GM18505 (cell line): ENCODE data around the gene C15orf62.

ENCODE experiments used
- ATAC-seq: cut with Tn5 transposase; IDR thresholded peaks from one replicate; pipeline ENCODE4 v1.9.1; 2021; ENCODE audit not compliant: unreplicated experiment
- POLR2A ChIP-seq: IDR thresholded peaks from 4 replicates; pipeline ENCODE4 v1.6.1; 2011; ENCODE audit warnings: borderline replicate concordance; ENCODE audit not compliant: insufficient read depth, insufficient read length; ENCODE audit errors: extremely low read depth

C15orf62 gene

DNA sequence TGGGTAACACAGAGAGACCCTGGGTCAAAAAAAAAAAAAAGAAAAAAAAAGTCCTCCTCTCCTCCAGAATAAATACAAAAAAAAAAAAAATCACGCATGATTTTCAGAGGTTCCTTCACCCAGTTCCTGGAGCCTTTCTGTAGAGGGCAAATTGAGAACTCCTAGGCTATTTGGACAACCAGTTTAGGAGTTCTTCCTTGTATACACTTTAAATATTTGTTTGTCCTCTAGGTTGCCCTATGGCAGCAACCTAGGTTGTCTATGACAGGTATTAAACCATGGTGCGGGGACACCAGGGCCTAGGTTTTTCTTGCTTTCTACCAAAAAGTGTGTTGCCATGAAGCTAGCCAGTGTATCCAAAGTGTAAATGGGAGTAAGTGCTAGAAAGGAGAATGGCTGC, 33.3 kb downstream of the C15orf62 start:
- ATAC-seq: no peak
- no peak for TF ChIP-seq POLR2A

DNA sequence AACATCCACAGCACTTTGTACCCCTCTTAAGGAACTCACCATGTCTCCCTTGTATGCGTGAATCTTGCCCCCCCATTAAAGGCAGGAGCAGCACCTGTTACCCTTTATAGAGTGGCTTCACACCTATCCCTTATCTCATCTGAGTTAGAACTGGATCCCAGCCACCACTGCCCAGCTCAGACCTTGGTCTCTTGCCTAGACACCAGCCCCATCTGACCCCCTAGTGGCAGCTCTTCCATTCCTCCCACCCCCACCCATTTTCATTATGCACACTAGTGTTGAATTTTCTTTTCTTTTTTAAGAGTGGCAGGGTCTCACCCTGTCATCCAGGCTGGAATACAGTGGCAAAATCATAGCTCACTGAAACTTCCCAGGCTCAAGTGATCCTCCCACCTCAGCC, 33.9 kb downstream of the C15orf62 start:
- no peak for ATAC-seq
- TF ChIP-seq POLR2A: no peak

DNA sequence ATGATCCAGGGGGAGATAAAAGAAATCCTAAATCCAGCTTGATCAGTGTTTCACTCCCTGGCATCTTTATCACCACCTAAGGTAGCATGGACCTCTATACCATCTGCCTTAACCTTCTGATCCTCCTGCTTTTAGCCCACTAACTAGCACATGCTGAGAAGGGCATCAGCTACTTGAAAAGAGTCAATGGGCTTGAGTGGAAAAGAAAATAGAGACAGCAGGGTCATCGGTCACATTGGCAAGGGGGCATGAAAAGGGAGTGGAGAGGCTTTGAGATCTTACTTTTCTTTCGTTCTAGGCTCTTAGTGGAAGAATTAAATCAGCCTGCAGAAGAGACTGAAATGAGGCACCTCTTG, 36.9 kb downstream of the C15orf62 start:
- no peak for TF ChIP-seq POLR2A
- ATAC-seq: no peak

DNA sequence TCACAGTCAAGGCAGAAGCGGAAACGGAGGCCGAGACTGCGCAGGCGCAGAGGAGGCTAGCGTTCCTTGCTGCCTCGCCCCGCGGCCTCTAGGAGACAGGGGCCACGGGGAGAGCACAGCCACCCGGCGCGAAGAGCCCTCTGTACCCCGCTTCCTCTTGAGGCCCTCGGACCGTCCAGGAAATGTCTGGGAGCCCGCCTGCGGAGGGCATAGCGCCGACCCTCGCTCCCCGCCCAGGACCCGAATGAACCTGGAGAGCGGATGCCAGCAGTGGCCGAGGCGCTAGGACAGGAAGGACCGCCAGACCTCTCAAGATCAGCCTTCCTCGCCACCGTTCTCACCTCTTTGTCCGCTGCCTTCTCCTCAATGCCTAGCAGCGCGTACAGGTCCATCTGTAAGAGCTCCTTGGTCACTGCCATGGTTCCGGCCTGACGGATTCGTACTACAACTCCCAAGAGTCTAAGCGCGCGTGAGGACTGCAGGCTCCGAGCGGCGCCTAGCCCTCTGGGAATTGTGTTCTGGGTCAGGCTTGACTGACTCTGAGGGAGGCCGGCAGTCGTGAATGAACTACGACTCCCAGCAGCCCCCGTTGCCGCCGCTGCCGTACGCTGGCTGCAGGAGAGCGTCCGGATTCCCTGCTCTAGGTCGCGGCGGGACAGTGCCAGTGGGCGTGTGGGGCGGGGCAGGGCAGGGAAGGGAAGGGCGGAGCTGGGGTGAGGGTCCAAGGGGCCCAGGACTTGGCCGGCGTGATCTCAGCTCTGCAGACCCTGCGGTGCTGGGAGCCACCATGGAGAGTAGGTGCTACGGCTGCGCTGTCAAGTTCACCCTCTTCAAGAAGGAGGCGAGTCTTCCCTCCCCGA, 37.5 kb downstream of the C15orf62 start, which contains the start of the genes DNAJC17 and ZFYVE19:
Gene DNAJC17 (minus strand): TSS at position 446 of the 860 bp plus-strand sequence. CDS start 27 bp downstream, at position 419.
Gene ZFYVE19 (plus strand): TSS at position 62 of the 860 bp plus-strand sequence. CDS start 501 bp downstream, at position 563.
- ATAC-seq: peak; percentile 90
- TF ChIP-seq POLR2A: peak; percentile 92

DNA sequence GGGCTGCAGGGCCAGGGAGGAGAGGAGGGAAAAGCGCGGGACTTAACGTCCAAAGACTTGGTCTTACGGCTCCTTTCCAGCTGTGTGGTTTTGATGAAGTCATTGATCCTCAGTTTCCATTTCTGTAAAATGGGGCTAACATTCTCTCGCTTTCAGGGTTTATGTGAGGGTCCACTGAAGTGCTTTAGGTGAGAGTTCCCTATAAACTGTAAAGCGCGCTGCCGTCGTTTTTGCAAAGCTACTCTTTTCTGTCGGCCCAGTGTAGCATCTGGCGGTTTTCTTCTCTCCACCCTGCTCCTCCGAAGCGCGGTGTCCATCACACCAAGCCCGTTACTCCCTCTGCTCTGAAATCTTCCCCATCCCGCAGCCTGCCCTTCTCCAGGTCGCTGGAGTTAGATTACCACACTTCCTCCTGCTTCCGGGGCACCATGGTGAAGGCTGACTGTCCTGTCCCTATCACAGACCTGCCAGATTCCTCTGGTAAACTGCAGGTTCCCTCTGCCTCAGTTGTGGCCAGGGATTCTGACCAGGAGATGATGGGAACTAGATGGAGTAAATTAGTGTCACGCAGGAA, 38.2 kb downstream of the C15orf62 start:
- no peak for ATAC-seq
- no peak for TF ChIP-seq POLR2A

DNA sequence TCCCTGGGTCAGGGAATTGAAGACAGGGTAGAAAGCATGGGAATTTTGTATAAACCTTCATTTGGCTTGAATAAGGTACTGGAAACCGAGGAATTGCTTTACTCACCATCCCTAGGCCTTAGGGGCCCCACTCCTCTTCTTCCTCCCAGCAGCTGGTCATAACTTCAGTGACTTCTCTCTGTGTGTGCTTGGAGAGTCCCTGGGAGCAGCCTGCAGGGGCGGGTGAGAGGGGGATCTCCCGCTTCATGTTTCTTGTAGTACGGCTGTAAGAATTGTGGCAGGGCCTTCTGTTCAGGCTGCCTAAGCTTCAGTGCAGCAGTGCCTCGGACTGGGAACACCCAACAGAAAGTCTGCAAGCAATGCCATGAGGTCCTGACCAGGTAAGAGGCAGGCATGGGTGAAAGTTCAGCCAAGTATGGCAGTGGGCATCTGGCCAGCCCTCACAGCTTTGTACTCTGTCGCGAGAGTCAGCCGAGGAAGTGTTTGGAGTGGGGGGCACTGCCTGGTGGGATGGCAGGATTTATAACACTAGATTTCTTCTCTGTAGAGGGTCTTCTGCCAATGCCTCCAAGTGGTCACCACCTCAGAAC, 39.2 kb downstream of the C15orf62 start:
- no peak for ATAC-seq
- no peak for TF ChIP-seq POLR2A

DNA sequence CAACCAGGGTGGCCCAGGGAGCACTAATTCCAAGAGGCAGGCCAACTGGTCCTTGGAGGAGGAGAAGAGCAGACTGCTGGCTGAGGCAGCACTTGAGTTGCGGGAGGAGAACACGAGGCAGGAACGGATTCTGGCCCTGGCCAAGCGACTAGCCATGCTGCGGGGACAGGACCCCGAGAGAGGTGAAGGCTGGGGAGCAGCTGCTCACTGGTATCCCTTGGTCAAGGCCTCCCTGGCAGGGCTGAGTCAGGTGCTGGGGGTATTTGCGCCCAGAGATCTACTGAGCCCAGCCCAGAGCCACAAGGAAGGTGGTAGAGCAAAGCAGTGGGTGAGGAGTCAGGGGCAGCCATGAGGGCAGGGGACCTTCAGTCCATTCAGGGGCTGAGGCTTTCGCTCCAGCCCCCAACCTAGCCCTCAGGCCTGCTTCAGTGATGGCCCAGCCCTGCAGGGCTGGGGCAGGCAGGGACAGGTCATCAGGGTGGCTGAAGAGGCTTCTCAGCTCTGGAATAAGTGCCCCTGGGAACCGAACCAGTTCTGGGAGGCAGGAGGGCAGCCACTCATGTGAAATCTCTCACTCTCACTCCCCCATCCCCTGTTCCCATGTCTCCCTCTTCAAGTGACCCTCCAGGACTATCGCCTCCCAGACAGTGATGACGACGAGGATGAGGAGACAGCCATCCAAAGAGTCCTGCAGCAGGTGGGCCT, 43.1 kb downstream of the C15orf62 start:
- ATAC-seq: no peak
- TF ChIP-seq POLR2A: no peak

DNA sequence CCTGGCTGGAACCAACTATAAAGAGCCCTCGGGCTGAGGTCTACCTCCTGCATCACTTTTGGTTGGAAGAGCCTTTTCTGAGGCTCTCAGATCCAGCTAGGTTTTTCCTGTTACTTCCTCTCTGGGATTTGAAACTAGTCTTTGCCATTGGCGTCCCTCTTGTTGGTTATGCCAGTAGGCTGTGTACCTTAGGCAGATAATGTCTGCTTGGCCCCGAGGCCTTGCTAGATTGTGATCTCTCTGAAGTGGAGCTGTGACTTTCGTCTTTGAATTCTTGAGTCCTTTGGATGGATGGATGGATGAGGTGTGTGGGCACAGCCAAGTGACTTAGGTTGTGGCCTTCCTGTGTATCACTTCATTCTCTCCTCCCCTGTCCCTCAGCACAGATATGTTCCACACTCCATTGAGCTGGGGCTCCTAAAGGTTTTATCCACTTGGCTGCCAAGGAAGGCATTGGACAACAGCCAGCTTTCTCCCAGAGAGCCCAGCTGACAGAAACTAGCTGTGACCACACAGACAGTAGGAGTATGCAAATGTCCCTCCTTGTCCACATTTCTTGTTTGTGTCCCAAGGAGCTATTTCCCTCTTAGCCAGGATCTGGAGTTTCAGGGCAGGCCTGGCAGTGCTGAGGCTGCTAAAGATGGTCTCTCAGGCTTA, 45.4 kb downstream of the C15orf62 start:
- no peak for ATAC-seq
- no peak for TF ChIP-seq POLR2A

DNA sequence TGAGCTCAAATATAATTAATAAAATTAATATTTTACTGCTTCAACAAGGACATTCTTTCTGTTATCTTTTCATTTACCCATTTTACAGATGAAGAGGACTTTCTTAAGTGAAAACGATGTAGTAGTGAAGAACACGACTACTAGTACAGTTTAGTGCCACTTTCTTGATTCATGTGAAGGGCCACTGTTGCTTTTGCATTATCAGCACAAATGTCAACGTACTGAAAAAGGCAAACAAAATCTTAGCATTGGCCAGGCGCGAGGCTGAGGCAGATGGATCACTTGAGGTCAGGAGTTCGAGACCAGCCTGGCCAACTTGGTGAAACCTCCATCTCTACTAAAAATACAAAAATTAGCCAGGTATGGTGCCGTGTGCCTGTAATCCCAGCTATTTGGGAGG, 49.3 kb downstream of the C15orf62 start:
- ATAC-seq: no peak
- TF ChIP-seq POLR2A: no peak

DNA sequence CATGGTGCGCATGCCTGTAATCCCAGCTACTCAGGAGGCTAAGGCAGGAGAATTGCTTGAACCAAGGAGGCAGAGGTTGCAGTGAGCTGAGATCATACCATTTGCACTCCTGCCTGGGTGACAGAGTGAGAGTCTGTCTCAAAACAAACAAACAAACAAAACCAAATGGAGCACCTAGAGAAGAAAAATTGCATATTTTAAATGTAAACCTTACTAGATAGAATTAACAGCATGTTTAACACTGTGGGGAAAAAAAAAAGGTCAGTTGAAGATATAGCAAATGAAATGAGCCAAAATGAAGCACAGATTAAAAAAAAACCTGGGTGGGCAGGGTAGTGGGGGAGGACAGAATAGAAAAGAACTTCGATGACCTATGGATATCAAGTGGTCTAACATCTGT, 51.4 kb downstream of the C15orf62 start:
- no peak for TF ChIP-seq POLR2A

More for the DNA sequence above, 51.4 kb downstream of the C15orf62 start:
- no peak for ATAC-seq
